Glutamatergic neuron (in vitro differentiated cells): ENCODE measurements around the gene ATXN1L. TPM values are rescaled to one million over a fixed set of nuclear protein-coding genes. Genes with fewer than 3 reads are reported as not detected.
"Not testable (repeated sequence)": the region's sequence is repeated elsewhere in the genome, so short reads cannot be mapped to it uniquely, and the experiment has no call there.

ENCODE experiments used
- DNase-seq: peaks from one replicate; pipeline ENCODE4 v3.0.0; 2022
- H3K27ac Mint-ChIP-seq: one replicate; pipeline ENCODE4 v1.8.0; 2020; ENCODE audit warnings: mild to moderate bottlenecking, mixed read lengths, inconsistent platforms; ENCODE audit not compliant: unreplicated experiment
- H3K27me3 Mint-ChIP-seq: one replicate; pipeline ENCODE4 v1.8.0; 2020; ENCODE audit warnings: mild to moderate bottlenecking, moderate library complexity, mixed read lengths, inconsistent platforms; ENCODE audit not compliant: unreplicated experiment
- H3K36me3 Mint-ChIP-seq: one replicate; pipeline ENCODE4 v1.8.0; 2020; ENCODE audit warnings: mild to moderate bottlenecking, mixed read lengths, inconsistent platforms; ENCODE audit not compliant: unreplicated experiment
- H3K4me1 Mint-ChIP-seq: one replicate; pipeline ENCODE4 v1.8.0; 2020; ENCODE audit warnings: mild to moderate bottlenecking, low read depth, mixed read lengths, inconsistent platforms; ENCODE audit not compliant: unreplicated experiment
- H3K4me3 Mint-ChIP-seq: one replicate; pipeline ENCODE4 v1.8.0; 2020; ENCODE audit warnings: mild to moderate bottlenecking, mixed read lengths, inconsistent platforms; ENCODE audit not compliant: unreplicated experiment
- H3K9me3 Mint-ChIP-seq: one replicate; pipeline ENCODE4 v1.8.0; 2020; ENCODE audit warnings: mild to moderate bottlenecking, moderate library complexity, mixed read lengths, inconsistent platforms; ENCODE audit not compliant: unreplicated experiment
- CTCF ChIP-seq: fragments of 200-600 bp; sonication (generic); IDR thresholded peaks from one replicate; pipeline ENCODE4 v1.5.0; 2021; ENCODE audit not compliant: partially characterized antibody, unreplicated experiment
- total RNA-seq: library from RNA; stranded (reverse); fragmentation: NEBNext Ultra II Directional; extraction: Animal tissue kit (Norgen Biotek cat#: 25700); gene quantifications from one replicate; pipeline ENCODE4 v1.2.1, GENCODE V29; 2021; ENCODE audit not compliant: unreplicated experiment

Gene ATXN1L
- total RNA-seq, 1 donor from 2014 or later, result 27.6 TPM

GRCh38 chr16:71808593-71809459, 37.0 kb upstream of the ATXN1L start, which contains the start of gene AP1G1:
AP1G1 (minus strand) TSS chr16:71808834; CDS start chr16:71789479, 19,355 bp downstream.
- peak; percentile 88 for DNase-seq
- H3K4me3 Mint-ChIP-seq, result peak within 1 kb of the TSS; percentile 99
- no peaks in the 10 kb centered on the region for H3K36me3 Mint-ChIP-seq
- peaks cover 5% of the 10 kb centered on the region for H3K4me1 Mint-ChIP-seq
- H3K9me3 Mint-ChIP-seq, result peaks cover 4% of the 10 kb centered on the region
- TF ChIP-seq CTCF, result no peak
- H3K27ac Mint-ChIP-seq, result peak within 1 kb of the TSS; percentile 94
- H3K27me3 Mint-ChIP-seq, result peaks cover 8% of the 10 kb centered on the region

DNA sequence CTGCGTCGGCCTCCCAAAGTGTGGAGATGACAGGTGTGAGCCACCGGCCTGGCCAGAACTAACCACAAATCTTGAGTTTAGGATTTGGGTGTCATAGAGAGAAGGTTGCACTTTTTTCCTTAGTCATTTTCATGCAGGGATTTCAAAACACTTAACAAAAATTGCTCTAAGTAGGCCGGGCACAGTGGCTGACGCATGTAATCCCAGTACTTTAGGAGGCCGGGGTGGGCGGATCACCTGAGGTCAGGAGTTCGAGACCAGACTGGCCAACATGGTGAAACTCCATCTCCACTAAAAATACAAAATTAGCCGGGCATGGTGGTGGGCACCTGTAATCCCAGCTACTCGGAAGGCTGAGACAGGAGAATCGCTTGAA, 35.6 kb upstream of the ATXN1L start:
- not testable (repeated sequence) for H3K27me3 Mint-ChIP-seq, H3K4me1 Mint-ChIP-seq, H3K9me3 Mint-ChIP-seq, H3K27ac Mint-ChIP-seq, H3K4me3 Mint-ChIP-seq, DNase-seq, H3K36me3 Mint-ChIP-seq

- Mint-ChIP-seq H3K36me3 (no peaks in the 10 kb centered on the region), H3K4me1 (peaks cover 5% of the 10 kb centered on the region), H3K4me3 (no peak overlapping the region), H3K27ac (no peak overlapping the region), H3K9me3 (peaks cover 4% of the 10 kb centered on the region), H3K27me3 (peaks cover 8% of the 10 kb centered on the region)
- TF ChIP-seq CTCF, result no peak
- DNase-seq, result no peak
Measured at GRCh38 chr16:71811261-71811803, 34.4 kb upstream of the ATXN1L start.

DNA sequence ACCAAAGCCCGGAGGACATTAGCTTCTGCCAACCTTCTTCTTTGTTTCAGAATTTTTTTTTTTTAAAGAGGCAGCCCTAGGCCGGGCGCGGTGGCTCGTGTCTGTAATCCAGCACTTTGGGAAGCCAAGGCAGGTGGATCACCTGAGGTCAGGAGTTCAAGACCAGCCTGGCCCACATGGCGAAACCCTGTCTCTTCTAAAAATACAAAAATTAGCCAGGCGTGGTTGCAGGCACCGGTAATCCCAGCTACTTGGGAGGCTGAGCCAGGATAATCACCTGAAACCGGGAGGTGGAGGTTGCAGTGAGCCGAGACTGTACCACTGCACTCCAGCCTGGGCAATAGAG, 28.6 kb upstream of the ATXN1L start:
- DNase-seq, H3K4me1 Mint-ChIP-seq, H3K9me3 Mint-ChIP-seq, H3K27ac Mint-ChIP-seq, H3K27me3 Mint-ChIP-seq, H3K36me3 Mint-ChIP-seq, H3K4me3 Mint-ChIP-seq: not testable (repeated sequence)

DNA sequence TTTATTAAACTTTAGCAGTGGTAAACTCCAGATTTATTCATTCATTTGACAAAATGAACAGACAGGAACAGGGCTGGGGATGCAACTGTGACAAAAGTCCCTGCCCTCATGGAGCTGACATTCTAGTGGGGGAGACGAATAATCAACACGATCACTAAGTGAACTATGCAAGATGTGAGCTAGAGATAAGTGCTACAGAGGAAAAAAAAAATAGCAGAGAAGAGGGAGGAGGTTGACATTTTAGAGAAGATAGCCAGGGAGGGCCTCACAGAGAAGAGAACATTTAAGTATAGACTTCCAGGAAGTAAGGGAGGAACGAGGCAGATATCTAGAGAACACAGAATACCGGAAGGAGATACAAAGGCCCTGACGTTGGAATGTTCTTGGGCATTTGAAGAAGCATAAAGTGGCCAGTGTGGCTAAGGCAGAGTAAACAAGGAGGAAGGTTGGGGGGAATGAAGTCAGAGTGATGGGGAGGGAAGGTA, 19.2 kb upstream of the ATXN1L start:
- Mint-ChIP-seq H3K4me1 (no peaks in the 10 kb centered on the region), H3K27me3 (peaks cover 2% of the 10 kb centered on the region), H3K27ac (no peak overlapping the region), H3K9me3 (no peaks in the 10 kb centered on the region), H3K36me3 (peaks cover 5% of the 10 kb centered on the region), H3K4me3 (no peak overlapping the region)
- no peak for DNase-seq
- TF ChIP-seq CTCF, result no peak

DNA sequence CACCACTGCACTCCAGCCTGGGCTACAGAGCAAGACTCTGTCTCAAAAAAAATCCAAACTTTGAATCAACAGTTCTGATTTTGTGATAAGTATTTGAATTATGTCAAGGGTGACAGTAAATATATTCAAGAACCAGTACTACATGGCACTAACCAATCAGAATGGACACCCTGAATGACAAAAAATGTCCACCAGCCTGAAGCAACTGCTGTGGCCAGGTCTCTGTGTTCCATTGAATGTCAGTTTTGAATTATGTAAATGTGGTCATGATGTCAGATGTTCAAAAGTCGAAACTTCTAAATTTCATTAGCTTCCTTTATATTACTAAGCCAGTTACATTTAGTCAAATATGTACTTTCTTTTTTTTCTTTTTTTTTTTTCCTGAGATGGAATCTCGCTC, 15.4 kb upstream of the ATXN1L start:
- H3K4me1 Mint-ChIP-seq, result no peaks in the 10 kb centered on the region
- H3K27me3 Mint-ChIP-seq, result peaks cover 3% of the 10 kb centered on the region
- no peaks in the 10 kb centered on the region for H3K9me3 Mint-ChIP-seq
- DNase-seq, result no peak
- no peak overlapping the region for H3K4me3 Mint-ChIP-seq
- no peak for TF ChIP-seq CTCF
- peaks cover 5% of the 10 kb centered on the region for H3K36me3 Mint-ChIP-seq
- H3K27ac Mint-ChIP-seq, result no peak overlapping the region

DNA sequence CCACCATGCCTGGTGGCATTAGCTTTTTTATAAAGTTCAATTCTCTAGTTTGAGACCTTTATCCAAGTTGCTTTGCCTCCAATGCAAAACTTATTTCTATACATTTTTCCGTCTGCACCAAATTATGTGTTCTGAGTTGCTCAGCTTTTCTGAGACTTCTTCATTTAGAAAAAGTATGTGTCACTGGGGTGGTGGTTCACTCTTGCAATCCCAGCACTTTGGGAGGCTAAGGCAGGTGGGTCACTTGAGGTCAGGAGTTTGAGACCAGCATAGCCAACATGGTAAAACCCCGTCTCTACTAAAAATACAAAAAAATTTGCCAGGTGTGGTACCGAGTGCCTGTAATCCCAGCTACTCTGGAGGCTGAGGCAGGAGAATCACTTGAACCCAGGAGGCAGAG, 14.1 kb upstream of the ATXN1L start:
- not testable (repeated sequence) for H3K4me1 Mint-ChIP-seq, H3K27me3 Mint-ChIP-seq, H3K4me3 Mint-ChIP-seq, H3K27ac Mint-ChIP-seq, DNase-seq, H3K36me3 Mint-ChIP-seq, H3K9me3 Mint-ChIP-seq

GRCh38 chr16:71832112-71832511, 13.7 kb upstream of the ATXN1L start:
- not testable (repeated sequence) for DNase-seq, H3K4me3 Mint-ChIP-seq, H3K36me3 Mint-ChIP-seq, H3K4me1 Mint-ChIP-seq, H3K9me3 Mint-ChIP-seq, H3K27me3 Mint-ChIP-seq, H3K27ac Mint-ChIP-seq
